ENCODE measurements around the gene ASB11.

DNA sequence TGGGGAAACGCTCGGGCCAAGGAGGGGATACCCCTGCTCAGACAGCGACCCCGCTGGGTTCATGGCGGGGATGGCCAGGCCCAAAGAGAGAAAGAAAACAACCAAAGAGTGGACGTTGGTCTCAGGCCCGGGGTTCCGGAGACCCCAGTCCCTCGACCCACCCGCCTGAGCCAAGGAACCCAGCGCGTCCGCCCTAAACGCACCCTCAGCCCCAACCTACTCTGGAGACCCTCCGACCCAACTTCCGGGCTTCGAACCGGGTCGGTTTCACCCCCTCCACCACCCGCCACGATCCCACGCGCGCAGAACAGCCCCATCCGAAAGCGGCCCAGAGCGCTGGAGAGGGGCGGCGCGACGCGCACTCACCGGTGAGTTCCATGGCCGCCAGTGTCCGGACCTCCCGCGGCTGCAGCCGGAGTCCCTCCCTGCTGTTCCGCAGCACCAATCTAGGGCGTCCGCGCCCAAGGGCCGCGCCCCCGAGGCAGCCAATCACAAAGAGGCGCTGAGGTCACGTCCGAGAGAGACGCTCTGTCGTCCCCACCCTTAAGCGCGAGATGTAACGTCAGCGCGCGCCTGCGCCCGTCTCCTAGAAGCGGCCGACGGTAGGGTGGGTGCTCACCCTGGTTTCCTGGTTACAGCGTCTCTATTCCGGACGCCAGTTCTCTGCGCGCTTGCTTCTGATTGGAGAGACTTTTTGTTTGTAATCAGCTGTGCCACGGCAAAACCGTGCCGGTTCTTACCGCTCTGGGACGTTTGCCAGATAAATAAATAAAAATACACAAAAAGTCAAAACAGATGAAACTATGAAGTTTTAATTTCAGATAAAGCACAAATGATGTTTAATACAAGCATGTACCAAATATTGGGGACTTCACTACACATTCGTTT lies 19.9 kb upstream of the ASB11 start, which contains the start of gene PIGA:
- TF ChIP-seq, protein P1, sequence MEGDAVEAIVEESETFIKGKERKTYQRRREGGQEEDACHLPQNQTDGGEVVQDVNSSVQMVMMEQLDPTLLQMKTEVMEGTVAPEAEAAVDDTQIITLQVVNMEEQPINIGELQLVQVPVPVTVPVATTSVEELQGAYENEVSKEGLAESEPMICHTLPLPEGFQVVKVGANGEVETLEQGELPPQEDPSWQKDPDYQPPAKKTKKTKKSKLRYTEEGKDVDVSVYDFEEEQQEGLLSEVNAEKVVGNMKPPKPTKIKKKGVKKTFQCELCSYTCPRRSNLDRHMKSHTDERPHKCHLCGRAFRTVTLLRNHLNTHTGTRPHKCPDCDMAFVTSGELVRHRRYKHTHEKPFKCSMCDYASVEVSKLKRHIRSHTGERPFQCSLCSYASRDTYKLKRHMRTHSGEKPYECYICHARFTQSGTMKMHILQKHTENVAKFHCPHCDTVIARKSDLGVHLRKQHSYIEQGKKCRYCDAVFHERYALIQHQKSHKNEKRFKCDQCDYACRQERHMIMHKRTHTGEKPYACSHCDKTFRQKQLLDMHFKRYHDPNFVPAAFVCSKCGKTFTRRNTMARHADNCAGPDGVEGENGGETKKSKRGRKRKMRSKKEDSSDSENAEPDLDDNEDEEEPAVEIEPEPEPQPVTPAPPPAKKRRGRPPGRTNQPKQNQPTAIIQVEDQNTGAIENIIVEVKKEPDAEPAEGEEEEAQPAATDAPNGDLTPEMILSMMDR (IDR thresholded peaks at IDR 0.05): no peak
- peak; percentile 92 to 96 (median 94) for TF ChIP-seq POLR2AphosphoS5 (IDR thresholded peaks at IDR 0.05)
- TF ChIP-seq POLR2A (IDR thresholded peaks at IDR 0.05): peak; percentile 79 to 88
